ENCODE data around the gene GTF2F2. TPM values are rescaled to one million over a fixed set of nuclear protein-coding genes. Genes with fewer than 3 reads are reported as not detected.

The GTF2F2 gene
- total RNA-seq, 3 donors from 2014 or later (not counting 1 experiment from before 2014, with no cell fraction given), result 13.6 to 16.4 (median 15.7) TPM

DNA sequence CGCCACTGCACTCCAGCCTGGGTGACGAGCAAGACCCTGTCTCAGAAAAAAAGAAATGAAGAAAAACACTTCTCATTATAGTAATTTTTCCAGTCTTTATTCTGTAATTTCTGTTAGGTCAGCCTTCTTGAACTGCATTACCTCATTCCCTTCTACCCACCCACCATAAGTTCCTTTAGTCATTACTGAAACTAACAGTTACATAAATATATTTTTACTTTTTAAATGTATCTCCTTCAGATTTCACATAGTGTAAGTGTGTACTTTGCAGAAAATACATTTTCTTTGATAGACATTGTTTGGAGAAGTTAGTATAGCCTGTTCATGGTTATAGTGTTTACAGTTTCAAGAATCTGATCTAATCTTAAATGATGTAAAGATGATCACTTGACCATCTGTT, 112.3 kb downstream of the GTF2F2 start:
- no peaks in the 10 kb centered on the region for H3K27me3 Mint-ChIP-seq (ENCODE audit: low read depth in 2 of 2)
- H3K36me3 Mint-ChIP-seq, result no peaks in the 10 kb centered on the region
- no peaks in the 10 kb centered on the region for H3K4me1 ChIP-seq (ENCODE audit: control insufficient read depth, insufficient read depth, low read length)
- H3K9me3 ChIP-seq (ENCODE audit: control insufficient read depth, insufficient read depth, low read length), result no peaks in the 10 kb centered on the region
- intact Hi-C loops (cut with micrococcal nuclease), result no loop called here
- no peaks in the 10 kb centered on the region for H3K27me3 ChIP-seq (ENCODE audit: control insufficient read depth, insufficient read depth, low read length)
- no peak overlapping the region for H3K4me3 Mint-ChIP-seq
- H3K27ac Mint-ChIP-seq, result no peak overlapping the region
- TF ChIP-seq, protein P1, sequence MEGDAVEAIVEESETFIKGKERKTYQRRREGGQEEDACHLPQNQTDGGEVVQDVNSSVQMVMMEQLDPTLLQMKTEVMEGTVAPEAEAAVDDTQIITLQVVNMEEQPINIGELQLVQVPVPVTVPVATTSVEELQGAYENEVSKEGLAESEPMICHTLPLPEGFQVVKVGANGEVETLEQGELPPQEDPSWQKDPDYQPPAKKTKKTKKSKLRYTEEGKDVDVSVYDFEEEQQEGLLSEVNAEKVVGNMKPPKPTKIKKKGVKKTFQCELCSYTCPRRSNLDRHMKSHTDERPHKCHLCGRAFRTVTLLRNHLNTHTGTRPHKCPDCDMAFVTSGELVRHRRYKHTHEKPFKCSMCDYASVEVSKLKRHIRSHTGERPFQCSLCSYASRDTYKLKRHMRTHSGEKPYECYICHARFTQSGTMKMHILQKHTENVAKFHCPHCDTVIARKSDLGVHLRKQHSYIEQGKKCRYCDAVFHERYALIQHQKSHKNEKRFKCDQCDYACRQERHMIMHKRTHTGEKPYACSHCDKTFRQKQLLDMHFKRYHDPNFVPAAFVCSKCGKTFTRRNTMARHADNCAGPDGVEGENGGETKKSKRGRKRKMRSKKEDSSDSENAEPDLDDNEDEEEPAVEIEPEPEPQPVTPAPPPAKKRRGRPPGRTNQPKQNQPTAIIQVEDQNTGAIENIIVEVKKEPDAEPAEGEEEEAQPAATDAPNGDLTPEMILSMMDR (IDR thresholded peaks at IDR 0.05), result no peak
- peaks cover 0 to 6% of the 10 kb centered on the region in 2 donors for H3K4me1 Mint-ChIP-seq
- no peak overlapping the region for H3K27ac ChIP-seq (ENCODE audit: low read length)
- no peaks in the 10 kb centered on the region for H3K36me3 ChIP-seq (ENCODE audit: control insufficient read depth, insufficient read depth, low read length)
- no peak for DNase-seq
- no peak for ATAC-seq
- 95% methylated on average over 2 of the region's 2 CpGs for WGBS (ENCODE audit: insufficient coverage)
- H3K9me3 Mint-ChIP-seq, result no peaks in the 10 kb centered on the region
- no peak overlapping the region for H3K4me3 ChIP-seq (ENCODE audit: low read length)

DNA sequence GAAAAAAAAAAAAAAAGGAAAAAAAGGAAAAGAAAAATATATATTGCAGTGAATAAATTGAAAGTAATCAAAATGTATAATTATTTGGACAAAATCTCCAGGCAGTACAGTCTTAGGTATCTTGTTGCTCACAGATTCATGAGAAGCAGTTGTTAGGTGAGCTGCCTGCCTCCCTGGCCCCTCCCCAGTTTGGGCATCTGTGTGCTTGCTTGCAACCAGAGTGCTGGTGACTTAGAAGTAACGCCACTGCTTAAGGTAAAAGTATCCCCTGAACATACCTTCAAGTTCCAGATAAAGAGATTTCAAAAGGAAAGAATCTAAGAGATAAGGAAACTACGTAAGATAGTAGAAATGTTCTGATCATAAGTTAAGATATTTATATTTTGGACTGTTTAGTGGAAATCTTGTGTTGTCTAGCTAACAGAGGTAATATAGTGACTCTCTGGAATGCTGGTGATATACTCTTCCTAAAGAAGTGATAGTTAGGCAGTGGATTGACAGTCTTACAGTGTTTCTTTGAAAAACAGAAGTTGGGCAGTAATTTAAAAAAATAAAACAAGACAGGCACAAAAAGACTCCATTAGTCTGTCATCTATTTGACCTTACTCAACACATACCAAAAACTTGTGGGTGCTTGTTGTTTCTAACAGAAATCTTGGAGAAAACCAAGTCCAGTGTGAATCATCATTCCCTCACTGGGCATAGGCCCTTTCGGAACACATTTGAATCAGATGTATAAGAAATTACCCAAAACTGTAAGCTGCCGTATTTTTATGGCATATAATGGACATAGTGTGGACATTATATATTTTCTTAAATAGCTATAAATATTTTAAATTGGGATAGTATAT, 118.9 kb downstream of the GTF2F2 start:
- no peak for DNase-seq
- TF ChIP-seq, protein P1 (IDR thresholded peaks at IDR 0.05), result no peak
- Mint-ChIP-seq H3K27ac (no peak overlapping the region), H3K36me3 (no peaks in the 10 kb centered on the region), H3K9me3 (no peaks in the 10 kb centered on the region), H3K4me1 (peaks cover 9 to 15% of the 10 kb centered on the region in 2 donors), H3K4me3 (no peak overlapping the region), H3K27me3 (ENCODE audit: low read depth in 2 of 2) (no peaks in the 10 kb centered on the region)
- no peak overlapping the region for H3K4me3 ChIP-seq (ENCODE audit: low read length)
- 96% methylated on average over 2 of the region's 4 CpGs for WGBS (ENCODE audit: insufficient coverage)
- H3K9me3 ChIP-seq (ENCODE audit: control insufficient read depth, insufficient read depth, low read length), result no peaks in the 10 kb centered on the region
- no peaks in the 10 kb centered on the region for H3K4me1 ChIP-seq (ENCODE audit: control insufficient read depth, insufficient read depth, low read length)
- intact Hi-C loops (cut with micrococcal nuclease), result no loop called here
- ATAC-seq, result no peak
- H3K27me3 ChIP-seq (ENCODE audit: control insufficient read depth, insufficient read depth, low read length), result no peaks in the 10 kb centered on the region
- H3K36me3 ChIP-seq (ENCODE audit: control insufficient read depth, insufficient read depth, low read length), result no peaks in the 10 kb centered on the region
- no peak overlapping the region for H3K27ac ChIP-seq (ENCODE audit: low read length)

DNA sequence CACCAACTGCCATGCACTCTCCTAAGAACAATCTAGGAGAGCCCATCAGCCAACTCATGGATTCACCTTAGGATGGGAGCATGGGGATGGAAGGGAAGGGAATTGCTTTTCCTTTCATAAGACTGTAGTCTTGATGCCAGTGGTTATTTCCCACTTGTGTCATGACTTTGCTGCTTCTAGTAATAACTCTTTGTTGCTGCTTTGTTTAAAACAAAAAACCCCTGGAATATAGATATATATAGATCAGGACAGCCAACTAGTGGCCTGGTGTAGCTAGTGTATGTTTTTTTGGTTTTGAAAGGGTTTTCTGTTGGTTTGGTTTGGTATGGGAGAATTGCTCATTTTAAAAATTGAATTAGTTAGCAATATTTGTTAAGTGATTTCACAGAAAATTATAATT, 119.8 kb downstream of the GTF2F2 start:
- TF ChIP-seq, protein P1 (IDR thresholded peaks at IDR 0.05), result no peak
- Mint-ChIP-seq H3K27me3 (ENCODE audit: low read depth in 2 of 2) (no peaks in the 10 kb centered on the region), H3K4me3 (no peak overlapping the region), H3K36me3 (no peaks in the 10 kb centered on the region), H3K4me1 (peaks cover 9 to 15% of the 10 kb centered on the region in 2 donors), H3K9me3 (no peaks in the 10 kb centered on the region), H3K27ac (no peak overlapping the region)
- no peak overlapping the region for H3K4me3 ChIP-seq (ENCODE audit: low read length)
- DNase-seq, result no peak
- no peaks in the 10 kb centered on the region for H3K27me3 ChIP-seq (ENCODE audit: control insufficient read depth, insufficient read depth, low read length)
- intact Hi-C loops (cut with micrococcal nuclease), result no loop called here
- no peaks in the 10 kb centered on the region for H3K36me3 ChIP-seq (ENCODE audit: control insufficient read depth, insufficient read depth, low read length)
- no peaks in the 10 kb centered on the region for H3K9me3 ChIP-seq (ENCODE audit: control insufficient read depth, insufficient read depth, low read length)
- ATAC-seq, result no peak
- no peaks in the 10 kb centered on the region for H3K4me1 ChIP-seq (ENCODE audit: control insufficient read depth, insufficient read depth, low read length)
- no peak overlapping the region for H3K27ac ChIP-seq (ENCODE audit: low read length)

DNA sequence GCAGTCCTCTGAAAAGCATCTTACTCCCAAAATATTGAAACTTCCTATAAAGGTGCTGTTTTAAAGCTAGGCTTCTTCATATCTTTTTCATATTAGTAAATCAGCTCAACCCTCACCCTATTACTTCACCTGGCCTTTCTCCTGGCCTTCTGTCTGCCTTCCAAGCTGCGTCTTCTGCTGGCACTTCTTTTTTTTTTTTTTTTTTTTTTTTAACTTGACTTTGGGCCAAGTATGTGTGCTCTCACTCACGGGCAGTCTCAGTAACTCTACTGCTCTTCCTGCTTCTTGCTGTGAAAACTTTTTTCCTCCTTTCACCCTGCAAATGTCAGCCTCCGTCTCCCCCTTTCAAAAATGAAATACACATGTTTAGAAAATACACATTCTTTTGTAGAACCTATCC, 121.8 kb downstream of the GTF2F2 start:
- Mint-ChIP-seq H3K4me3 (no peak overlapping the region), H3K36me3 (no peaks in the 10 kb centered on the region), H3K27me3 (ENCODE audit: low read depth in 2 of 2) (no peaks in the 10 kb centered on the region), H3K27ac (no peak overlapping the region), H3K4me1 (peaks cover 9 to 15% of the 10 kb centered on the region in 2 donors), H3K9me3 (no peaks in the 10 kb centered on the region)
- Histone ChIP-seq H3K4me1 (ENCODE audit: control insufficient read depth, insufficient read depth, low read length) (no peaks in the 10 kb centered on the region), H3K9me3 (ENCODE audit: control insufficient read depth, insufficient read depth, low read length) (no peaks in the 10 kb centered on the region), H3K4me3 (ENCODE audit: low read length) (no peak overlapping the region), H3K36me3 (ENCODE audit: control insufficient read depth, insufficient read depth, low read length) (no peaks in the 10 kb centered on the region), H3K27ac (ENCODE audit: low read length) (no peak overlapping the region), H3K27me3 (ENCODE audit: control insufficient read depth, insufficient read depth, low read length) (no peaks in the 10 kb centered on the region)
- WGBS (ENCODE audit: insufficient coverage), result 43% methylated on average over 3 of the region's 3 CpGs
- no peak for ATAC-seq
- intact Hi-C loops (cut with micrococcal nuclease), result no loop called here
- DNase-seq, result no peak
- TF ChIP-seq, protein P1 (IDR thresholded peaks at IDR 0.05), result no peak
